OCI-LY7 (cell line): Measurements from ENCODE around the gene GMPR2. TPM values are rescaled to one million over a fixed set of nuclear protein-coding genes. Genes with fewer than 3 reads are reported as not detected.

ENCODE experiments used
- BruUV-seq: library from RNA; stranded (reverse); fragments of 400-500 nt; replicated peaks from 2 replicates; lab custom pipeline; 2021; lab: Mats Ljungman, UMichigan
- CTCF ChIA-PET: fragments of 300-600 bp; sonication (Branson Sonifier 250); formaldehyde crosslinking; loops from one replicate; lab custom pipeline; 2022; ENCODE audit warnings: antibody characterized with exemption; ENCODE audit not compliant: unreplicated experiment; lab: Charles Lee
- POLR2A ChIA-PET: fragments of 300-600 bp; sonication (Branson Sonifier 250); formaldehyde crosslinking; loops from one replicate; lab custom pipeline; 2022; ENCODE audit warnings: antibody characterized with exemption; lab: Charles Lee
- DNase-seq: peaks from one replicate; pipeline ENCODE4 v3.0.0-alpha.2; 2015; ENCODE audit warnings: low spot score
- H2AFZ ChIP-seq: fragments of 200-600 bp; sonication (generic), shearing (Covaris generic); 2 replicates; pipeline ENCODE4 v1.6.1; 2014; ENCODE audit warnings: mild to moderate bottlenecking, antibody characterized with exemption, low read length, moderate library complexity
- H3K27ac ChIP-seq: fragments of 200-600 bp; sonication (generic); 2 replicates; pipeline ENCODE4 v1.5.1; 2014; ENCODE audit warnings: mixed run types, low read depth, mild to moderate bottlenecking, moderate library complexity, low read length, inconsistent platforms; ENCODE audit not compliant: poor library complexity, severe bottlenecking
- H3K36me3 ChIP-seq: fragments of 200-600 bp; sonication (generic); 2 replicates; pipeline ENCODE4 v1.6.1; 2014; ENCODE audit warnings: mild to moderate bottlenecking, antibody characterized with exemption, low read length, moderate library complexity, mixed read lengths; ENCODE audit not compliant: insufficient read depth
- H3K4me1 ChIP-seq: fragments of 200-600 bp; sonication (generic); 2 replicates; pipeline ENCODE4 v1.5.1; 2014; ENCODE audit warnings: mild to moderate bottlenecking, low read length; ENCODE audit not compliant: insufficient read depth, poor library complexity, severe bottlenecking
- H3K4me2 ChIP-seq: fragments of 200-600 bp; sonication (generic); 2 replicates; pipeline ENCODE4 v1.6.1; 2014; ENCODE audit warnings: mild to moderate bottlenecking, low read length
- H3K4me3 ChIP-seq: fragments of 200-600 bp; sonication (generic); 2 replicates; pipeline ENCODE4 v1.5.1; 2014; ENCODE audit warnings: mild to moderate bottlenecking, low read depth, low read length; ENCODE audit not compliant: poor library complexity, severe bottlenecking
- H3K79me2 ChIP-seq: fragments of 200-600 bp; sonication (generic); 2 replicates; pipeline ENCODE4 v1.6.1; 2016; ENCODE audit warnings: low read depth, mild to moderate bottlenecking, low read length, moderate library complexity, mixed read lengths; ENCODE audit not compliant: insufficient read depth
- H3K9me2 ChIP-seq: fragments of 200-600 bp; sonication (generic); 2 replicates; pipeline ENCODE4 v1.6.1; 2016; ENCODE audit warnings: mild to moderate bottlenecking, low read length, mixed read lengths; ENCODE audit not compliant: insufficient read depth
- H3K9me3 ChIP-seq: fragments of 200-600 bp; sonication (generic); 2 replicates; pipeline ENCODE4 v1.6.1; 2014; ENCODE audit warnings: mild to moderate bottlenecking, mixed run types, low read length, mixed read lengths
- H4K20me1 ChIP-seq: fragments of 200-600 bp; sonication (generic); 2 replicates; pipeline ENCODE4 v1.6.1; 2014; ENCODE audit warnings: mild to moderate bottlenecking, antibody characterized with exemption, low read length, moderate library complexity, mixed read lengths; ENCODE audit not compliant: insufficient read depth
- EZH2phosphoT487 ChIP-seq: fragments of 200-600 bp; sonication (generic); IDR thresholded peaks from 2 replicates; pipeline ENCODE4 v1.6.1; 2018; ENCODE audit warnings: low read depth, borderline replicate concordance, mild to moderate bottlenecking, mixed run types, antibody characterized with exemption, low read length, moderate library complexity, mixed read lengths
- intact Hi-C: fragments of 100-400 bp; cut with micrococcal nuclease; formaldehyde crosslinking; loops from one replicate; pipeline ENCODE4 v1.10.0; 2022; ENCODE audit not compliant: unreplicated experiment
- total RNA-seq, 2 experiments: library from RNA; depleted of rRNA in 1 of 2; stranded (reverse); fragments of >200 nt in 1 of 2; shearing (Covaris generic) in 1 of 2; gene quantifications; 2 replicates each; pipeline ENCODE4 v1.2.3, GENCODE V29; 2014 to 2022
- TF ChIP-seq, protein P1 (sequence below): fragments of 200-600 bp; sonication (generic); conservative IDR thresholded peaks from 2 replicates; pipeline ENCODE4 v1.5.1; 2014; ENCODE audit warnings: mild to moderate bottlenecking, antibody characterized with exemption, low read length, moderate library complexity, mixed read lengths

Gene GMPR2
- total RNA-seq, 2 experiments from 2014 or later: 51.4 to 62.3 TPM

DNA sequence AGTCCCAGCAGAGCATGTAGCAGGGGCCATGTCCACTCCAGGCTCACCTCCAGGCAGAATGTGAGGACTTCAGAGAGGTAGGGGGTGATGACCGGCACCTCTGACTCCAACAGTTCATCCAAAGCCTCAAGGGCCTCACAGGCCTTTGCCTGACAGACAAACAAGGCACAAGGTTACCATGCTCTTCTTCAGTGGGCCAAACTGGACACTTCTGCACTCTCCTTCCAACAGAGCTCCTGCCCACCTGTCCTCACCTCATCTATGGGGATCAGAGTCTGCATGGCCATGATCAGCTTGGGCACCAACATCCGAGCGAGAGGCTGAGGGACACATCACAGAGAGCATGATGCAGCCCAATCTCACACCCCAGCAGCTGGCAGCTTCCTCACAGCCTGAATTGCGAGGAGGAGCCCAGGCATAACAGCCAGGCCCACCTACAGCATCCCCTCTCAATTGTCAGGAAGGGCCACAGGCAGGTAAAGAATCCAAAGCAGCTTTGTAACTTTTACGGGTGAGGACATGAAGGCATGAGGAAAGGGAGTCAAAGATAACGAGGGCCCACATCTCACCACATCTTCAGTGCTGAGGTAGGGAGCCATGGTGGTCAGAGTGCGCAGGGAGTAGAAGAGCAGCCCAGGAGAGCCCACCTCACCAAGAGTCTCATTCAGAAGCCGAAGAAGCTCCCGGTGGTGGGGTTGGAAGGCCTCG, 45.7 kb upstream of the GMPR2 start:
- Histone ChIP-seq H3K79me2 (peaks cover 11% of the 10 kb centered on the region; the same call in 1 of the 2 replicates), H3K9me3 (no peaks in the 10 kb centered on the region), H3K36me3 (peaks cover 58% of the 10 kb centered on the region), H3K4me1 (peaks cover 16% of the 10 kb centered on the region), H3K27ac (no peak overlapping the region), H3K4me2 (peak overlapping the region; percentile 93), H2AFZ (no peak overlapping the region), H3K9me2 (no peaks in the 10 kb centered on the region), H3K4me3 (peak overlapping the region; percentile 85), H4K20me1 (no peaks in the 10 kb centered on the region)
- no TSS peak for BruUV-seq
- DNase-seq: no peak
- CTCF ChIA-PET: no interaction called here
- POLR2A ChIA-PET: no interaction called here
- intact Hi-C loops: no loop called here
- TF ChIP-seq EZH2phosphoT487: no peak
- TF ChIP-seq, protein P1, sequence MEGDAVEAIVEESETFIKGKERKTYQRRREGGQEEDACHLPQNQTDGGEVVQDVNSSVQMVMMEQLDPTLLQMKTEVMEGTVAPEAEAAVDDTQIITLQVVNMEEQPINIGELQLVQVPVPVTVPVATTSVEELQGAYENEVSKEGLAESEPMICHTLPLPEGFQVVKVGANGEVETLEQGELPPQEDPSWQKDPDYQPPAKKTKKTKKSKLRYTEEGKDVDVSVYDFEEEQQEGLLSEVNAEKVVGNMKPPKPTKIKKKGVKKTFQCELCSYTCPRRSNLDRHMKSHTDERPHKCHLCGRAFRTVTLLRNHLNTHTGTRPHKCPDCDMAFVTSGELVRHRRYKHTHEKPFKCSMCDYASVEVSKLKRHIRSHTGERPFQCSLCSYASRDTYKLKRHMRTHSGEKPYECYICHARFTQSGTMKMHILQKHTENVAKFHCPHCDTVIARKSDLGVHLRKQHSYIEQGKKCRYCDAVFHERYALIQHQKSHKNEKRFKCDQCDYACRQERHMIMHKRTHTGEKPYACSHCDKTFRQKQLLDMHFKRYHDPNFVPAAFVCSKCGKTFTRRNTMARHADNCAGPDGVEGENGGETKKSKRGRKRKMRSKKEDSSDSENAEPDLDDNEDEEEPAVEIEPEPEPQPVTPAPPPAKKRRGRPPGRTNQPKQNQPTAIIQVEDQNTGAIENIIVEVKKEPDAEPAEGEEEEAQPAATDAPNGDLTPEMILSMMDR: no peak

DNA sequence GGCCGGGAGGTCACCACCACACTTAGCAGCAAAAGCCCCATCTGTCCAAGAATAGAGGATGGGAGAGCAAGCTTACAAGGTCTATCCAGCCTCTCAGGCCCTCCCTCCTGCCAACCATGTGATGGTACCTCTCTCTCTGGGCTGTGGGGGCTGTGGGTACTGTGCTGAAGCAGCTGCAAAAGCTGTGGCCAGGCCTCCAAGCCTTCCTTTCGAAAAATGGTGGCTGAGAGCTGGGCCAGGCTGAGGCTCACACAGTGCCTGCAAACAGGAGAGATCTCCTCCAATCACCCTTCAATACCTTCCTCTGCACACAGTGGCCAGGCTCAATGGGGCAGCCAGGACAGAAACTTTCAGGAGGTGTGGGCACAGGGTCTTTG, 45.2 kb upstream of the GMPR2 start:
- H3K9me3 ChIP-seq: no peaks in the 10 kb centered on the region
- H3K4me1 ChIP-seq: peaks cover 16% of the 10 kb centered on the region
- intact Hi-C loops: no loop called here
- peaks cover 61% of the 10 kb centered on the region for H3K36me3 ChIP-seq
- no peaks in the 10 kb centered on the region for H3K9me2 ChIP-seq
- TF ChIP-seq, protein P1: no peak
- no peak for TF ChIP-seq EZH2phosphoT487
- H3K27ac ChIP-seq: no peak overlapping the region
- H3K4me2 ChIP-seq: peak overlapping the region; percentile 93
- no TSS peak for BruUV-seq
- CTCF ChIA-PET: no interaction called here
- H3K4me3 ChIP-seq: peak overlapping the region; percentile 85
- H2AFZ ChIP-seq: no peak overlapping the region
- POLR2A ChIA-PET: no interaction called here
- DNase-seq: no peak
- H4K20me1 ChIP-seq: no peaks in the 10 kb centered on the region
- H3K79me2 ChIP-seq: peaks cover 11% of the 10 kb centered on the region; the same call in 1 of the 2 replicates
